Measurements from ENCODE around the gene MRPS26.
"Not testable (repeated sequence)": the region's sequence is repeated elsewhere in the genome, so short reads cannot be mapped to it uniquely, and the experiment has no call there.

The MRPS26 gene

DNA sequence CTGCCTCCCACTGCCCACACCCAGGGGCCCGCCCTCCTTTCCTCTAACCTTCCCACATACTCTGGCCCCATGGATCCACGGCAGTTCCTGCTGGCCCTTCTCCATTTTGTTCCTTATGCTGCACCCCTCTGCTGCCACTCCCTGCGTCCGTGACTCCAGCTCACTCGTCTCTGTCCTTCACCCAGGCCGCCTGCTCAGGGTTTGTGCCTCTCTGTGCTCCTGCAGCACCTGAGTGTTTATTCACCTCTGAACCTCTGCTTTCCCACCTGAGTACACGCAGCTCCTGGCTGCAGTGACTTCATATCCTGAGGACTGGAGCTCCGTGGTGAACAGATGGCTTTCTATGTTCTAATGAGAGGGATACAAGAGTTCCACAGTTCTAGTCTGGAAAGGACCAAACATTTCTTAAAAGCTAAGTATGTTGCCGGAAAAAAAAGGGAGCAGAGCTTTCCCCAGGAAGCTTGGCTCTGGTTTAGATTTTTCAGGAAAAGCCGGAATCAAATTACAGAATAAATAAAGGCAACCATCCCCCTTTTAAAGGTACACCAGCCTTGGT is 3.9 kb upstream of the MRPS26 start:
- no peak for DNase-seq (ENCODE audit: extremely low read depth in 1 of 2, low read depth in 1 of 2)

DNA sequence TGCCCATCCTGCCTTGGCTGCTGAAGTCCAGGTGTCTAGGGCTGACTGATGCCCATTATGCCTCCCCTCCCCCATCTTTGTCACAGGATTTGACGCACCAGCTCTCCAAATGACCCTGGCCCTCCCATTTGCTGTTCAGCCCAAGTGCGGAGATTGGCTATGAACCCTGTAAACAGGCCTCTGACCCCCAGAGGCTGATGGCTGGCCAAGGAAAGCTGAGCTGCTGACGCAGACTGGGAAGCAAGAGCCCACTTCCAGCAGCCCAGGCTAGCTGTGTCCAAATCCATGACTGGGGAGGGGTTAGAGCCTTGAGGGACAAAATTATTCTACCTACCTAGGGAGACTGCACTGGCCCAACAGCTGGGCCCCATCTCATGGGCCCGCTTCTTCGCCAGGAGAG is 3.2 kb upstream of the MRPS26 start:
- DNase-seq (ENCODE audit: extremely low read depth in 1 of 2, low read depth in 1 of 2) = no peak

DNA sequence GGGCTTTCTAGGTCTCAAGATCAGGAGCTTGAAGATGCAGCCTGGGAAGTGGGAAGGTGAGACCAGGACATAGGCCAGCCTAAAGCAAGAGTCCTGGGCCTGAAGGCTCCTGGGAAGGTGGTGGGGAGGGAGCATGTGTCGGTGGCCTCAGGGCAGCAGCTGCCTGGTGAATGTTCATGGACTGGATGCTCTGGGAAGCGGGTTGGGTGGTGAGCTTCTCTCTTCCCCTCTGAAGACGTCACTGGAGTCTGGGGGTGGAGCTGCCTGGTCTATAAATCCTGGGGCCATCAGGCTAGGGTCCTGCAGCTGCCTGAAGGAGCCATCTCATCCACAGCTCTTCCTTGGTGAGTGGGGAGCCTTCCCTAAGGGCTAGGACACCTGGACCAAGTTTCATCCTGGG is 2.5 kb upstream of the MRPS26 start, which contains the start of gene GNRH2:
Gene GNRH2 (plus strand): TSS at position 301 of the 400 bp plus-strand sequence. CDS start 793 bp downstream, outside the sequence.
- DNase-seq (ENCODE audit: extremely low read depth in 1 of 2, low read depth in 1 of 2) = no peak

DNA sequence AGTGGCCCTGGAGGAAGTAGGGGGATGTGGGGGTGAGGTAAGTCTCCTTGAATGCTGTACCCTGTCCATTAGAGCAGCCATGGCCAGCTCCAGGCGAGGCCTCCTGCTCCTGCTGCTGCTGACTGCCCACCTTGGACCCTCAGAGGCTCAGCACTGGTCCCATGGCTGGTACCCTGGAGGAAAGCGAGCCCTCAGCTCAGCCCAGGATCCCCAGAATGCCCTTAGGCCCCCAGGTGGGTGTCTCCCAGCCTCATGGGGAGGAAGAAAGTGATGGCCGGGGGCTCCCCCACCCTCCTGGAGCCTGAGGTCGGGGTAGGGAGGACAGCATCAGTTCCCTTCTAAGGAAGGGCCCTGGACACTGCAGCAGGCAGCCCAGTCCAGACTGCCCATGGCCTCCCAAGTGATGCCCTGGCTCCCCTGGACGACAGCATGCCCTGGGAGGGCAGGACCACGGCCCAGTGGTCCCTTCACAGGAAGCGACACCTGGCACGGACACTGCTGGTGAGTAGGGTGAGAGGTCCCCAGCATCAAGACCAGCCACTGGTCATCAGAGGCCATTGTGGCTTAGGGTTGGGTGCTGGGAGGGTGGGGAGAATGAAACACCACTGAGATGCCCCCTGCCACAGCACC is 1.4 kb upstream of the MRPS26 start:
- DNase-seq (ENCODE audit: extremely low read depth in 1 of 2, low read depth in 1 of 2) = no peak

DNA sequence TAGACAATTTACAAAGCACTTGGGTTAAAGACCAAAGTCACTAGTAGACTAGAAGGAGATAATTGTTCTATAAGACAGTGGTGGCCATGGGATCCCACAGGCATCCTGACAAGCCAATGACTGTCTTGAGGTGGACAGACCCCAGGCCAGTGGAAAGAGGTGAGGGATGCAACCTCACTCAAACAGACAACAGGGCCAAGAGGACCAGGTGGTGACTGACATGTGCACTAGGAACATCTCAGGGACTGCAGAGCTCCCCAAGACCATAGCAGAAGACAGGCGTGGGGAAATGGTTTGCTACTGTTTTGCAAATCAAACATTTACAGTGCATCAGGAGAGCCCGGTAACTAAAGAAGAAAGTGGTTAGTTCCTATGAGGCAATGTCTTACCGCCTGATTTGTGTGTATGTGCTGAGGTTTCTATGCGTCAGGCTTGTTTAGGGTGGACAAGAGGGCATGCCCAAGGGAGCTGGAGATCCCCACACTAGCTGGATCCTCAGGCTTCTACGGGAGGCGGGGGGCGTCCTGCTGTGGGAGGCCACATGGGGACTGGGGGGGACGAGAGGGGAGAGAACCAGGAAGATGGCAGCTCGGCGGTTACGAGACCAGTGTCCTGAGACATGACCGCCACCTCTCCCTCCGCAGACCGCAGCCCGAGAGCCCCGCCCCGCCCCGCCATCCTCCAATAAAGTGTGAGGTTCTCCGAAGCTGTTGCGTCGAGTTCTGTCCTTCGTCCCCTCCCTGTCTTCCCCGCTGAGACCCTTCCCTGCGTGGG is 623 bp upstream of the MRPS26 start:
- DNase-seq (ENCODE audit: extremely low read depth in 1 of 2, low read depth in 1 of 2) = peak; percentile 37 to 74

DNA sequence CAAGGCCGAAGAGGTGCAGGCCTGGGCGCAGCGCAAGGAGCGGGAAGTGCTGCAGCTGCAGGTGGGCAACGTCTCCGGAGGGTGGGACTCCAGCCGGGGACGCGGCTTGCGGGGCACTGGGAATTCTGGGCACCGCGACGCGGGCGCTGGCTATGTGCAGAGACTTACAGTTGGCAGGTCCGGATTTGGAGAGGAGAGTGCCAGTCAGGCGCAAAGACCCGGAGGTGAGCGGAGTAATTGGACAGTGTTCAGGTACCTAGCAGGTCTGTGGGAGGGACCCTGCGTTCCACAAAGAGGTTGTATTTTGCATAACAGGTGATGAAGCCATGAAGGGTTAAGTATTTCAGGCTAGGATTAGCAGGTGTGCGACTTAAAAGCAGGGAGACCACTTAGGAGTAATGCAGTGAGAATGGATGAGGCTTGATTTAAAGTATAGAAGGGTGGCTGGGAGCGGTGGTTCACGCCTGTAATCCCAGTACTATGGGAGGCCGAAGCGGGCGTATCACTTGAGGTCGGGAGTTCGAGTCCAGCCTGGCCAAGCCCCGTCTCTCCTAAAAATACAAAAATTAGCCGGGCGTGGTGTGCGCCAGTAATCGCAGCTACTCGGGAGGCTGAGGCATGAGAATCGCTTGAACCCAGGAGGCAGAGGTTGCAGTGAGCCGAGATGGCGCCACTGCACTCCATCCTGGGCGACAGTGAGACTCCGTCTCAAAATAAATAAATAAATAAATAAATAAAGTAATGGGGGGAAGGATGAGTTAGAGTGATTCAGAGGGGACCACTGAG is 1.0 kb downstream of the MRPS26 start:
- DNase-seq (ENCODE audit: extremely low read depth in 1 of 2, low read depth in 1 of 2) = no peak

DNA sequence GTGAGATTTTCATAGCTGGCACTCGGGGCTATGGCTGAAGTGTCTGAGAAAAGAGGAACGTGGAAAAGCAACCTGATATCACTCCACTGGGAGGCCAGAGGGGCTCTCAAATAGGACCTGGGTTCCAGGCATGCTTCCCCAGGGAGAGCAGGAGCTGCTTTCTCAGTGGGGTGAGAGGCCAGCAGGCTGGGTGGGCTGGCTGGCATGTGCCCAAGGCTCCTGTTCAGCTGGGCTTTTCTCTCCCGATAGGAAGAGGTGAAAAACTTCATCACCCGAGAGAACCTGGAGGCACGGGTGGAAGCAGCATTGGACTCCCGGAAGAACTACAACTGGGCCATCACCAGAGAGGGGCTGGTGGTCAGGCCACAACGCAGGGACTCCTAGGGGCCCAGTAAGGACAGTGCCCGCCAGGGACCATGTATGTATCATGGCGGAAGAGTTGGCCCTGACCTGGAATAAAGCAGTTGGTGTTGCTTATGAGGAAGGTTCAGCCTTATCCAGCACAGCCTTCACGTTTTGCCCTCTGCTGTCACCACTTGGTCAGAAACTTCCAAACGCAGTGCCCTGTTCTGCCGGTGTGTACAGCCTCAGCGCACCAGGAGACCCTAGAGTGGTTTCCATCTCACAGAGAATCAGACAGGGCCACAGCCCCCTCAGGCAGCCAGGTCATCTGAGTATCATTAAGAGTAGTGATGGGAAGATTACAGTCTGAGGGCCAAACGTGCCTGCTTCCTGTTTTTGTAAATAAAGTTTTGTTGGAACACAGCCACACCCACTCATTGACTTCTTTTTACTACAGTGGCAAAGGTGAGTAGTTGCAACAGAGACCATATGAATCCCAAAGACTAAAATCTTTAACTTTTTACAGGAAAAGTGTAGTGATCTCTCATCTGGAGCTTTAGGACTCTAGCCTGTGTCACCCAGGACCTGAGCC is 1.9 kb downstream of the MRPS26 start:
- DNase-seq (ENCODE audit: extremely low read depth in 1 of 2, low read depth in 1 of 2) = no peak

DNA sequence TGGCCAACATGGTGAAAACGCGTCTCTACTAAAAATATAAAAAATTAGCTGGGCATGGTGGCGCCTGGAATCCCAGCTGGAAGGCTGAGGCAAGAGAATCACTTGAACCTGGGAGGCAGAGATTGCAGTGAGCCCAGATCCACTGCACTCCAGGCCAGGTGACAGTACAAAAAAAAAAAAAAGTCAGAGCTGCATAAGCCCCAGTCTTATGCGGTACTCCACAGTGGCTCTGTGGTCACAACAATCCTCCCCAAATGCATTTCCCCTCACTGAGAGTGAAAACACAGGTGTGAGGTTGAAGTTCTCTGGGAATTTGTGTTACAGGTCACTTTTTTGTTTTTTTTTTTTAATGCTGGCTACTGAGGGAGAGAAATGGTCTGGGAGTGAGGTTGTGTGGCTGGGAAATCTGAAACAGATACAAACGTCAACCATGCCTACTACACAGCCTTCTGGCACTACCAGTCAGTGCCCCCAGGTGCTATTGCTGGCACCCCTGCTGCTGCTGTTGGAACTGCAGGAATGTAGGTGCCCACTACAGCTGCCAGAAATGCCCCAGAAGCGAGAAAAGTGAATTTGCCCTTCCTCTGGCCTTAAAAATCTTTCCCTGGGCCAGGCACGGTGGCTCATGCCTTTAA is 5.7 kb downstream of the MRPS26 start:
- no peak for DNase-seq (ENCODE audit: extremely low read depth in 1 of 2, low read depth in 1 of 2)

DNA sequence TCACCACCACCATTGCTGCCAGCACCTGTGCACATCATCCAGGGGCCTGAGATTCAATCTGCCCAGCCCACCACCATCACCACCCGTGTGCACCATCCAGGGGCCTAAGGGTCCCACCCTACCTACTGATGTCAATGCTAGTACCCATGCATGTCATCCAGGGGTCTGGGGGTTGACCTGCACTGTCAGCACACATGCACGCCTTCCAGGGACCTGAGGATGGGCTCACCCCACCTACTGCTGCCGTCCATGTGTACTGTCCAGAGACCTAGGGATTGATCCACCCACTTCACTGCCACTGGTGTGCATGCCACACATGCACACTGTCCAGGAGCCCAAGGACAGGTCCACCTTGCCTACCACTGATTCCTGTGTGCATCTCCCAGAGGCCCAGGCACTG is 13.6 kb downstream of the MRPS26 start:
- no peak for DNase-seq (ENCODE audit: extremely low read depth in 1 of 2, low read depth in 1 of 2)

DNA sequence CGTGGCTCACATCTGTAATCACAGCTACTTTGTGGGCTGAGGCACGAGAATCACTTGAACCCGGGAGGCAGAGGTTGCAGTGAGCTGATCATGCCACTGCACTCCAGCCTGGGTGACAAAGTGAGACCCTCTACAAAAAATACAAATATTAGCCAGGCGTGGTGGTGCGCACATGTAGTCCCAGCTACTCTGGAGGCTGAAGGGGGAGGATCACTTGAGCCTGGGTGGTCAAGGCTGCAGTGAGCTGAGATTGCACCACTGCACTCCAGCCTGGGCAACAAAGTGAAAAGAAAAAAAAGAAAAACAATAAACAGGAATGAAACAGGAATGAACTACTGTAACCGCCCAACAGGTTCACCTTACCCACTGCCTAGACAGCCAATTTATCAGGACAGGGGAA is 18.3 kb downstream of the MRPS26 start:
- DNase-seq (ENCODE audit: extremely low read depth in 1 of 2, low read depth in 1 of 2) = not testable (repeated sequence)

DNA sequence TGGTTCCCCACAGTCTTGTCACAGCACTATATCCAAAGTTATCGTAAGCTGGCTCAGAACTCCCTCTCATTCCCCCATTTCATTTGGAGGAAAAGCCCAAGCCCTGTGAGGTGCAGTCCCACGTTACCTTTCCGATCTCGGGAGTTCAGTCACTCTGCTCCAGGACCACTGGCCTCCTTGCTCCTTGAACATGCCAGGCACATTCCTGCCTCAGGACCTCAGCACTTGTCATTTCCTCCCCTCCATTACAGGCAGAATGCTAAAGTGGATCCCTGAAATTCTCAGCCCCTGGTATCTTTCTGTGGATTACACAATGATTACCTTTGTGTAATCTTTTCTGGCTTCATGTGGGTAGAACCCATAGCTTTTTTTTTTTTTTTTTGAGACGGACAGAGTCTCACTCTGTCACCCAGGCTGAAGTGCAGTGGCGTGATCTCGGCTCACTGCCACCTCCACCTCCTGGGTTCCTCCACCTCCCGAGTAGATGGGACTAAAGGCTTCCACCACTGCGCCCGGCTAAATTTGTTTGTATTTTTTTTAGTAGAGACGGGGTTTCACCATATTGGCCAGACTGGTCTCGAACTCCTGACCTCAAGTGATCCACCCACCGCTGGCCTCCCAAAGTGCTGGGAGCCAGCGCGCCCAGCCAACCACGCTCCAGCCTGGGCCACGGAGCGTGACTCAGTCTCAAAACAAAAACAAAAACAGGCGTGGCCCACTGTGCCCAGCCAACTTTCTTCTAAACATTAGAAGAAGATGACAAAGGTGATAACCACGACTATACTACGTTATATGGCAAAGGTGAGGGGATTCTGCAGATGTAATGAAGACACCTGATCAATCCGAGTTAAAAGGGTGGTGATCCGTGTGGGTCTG is 21.5 kb downstream of the MRPS26 start:
- DNase-seq (ENCODE audit: extremely low read depth in 1 of 2, low read depth in 1 of 2) = no peak

DNA sequence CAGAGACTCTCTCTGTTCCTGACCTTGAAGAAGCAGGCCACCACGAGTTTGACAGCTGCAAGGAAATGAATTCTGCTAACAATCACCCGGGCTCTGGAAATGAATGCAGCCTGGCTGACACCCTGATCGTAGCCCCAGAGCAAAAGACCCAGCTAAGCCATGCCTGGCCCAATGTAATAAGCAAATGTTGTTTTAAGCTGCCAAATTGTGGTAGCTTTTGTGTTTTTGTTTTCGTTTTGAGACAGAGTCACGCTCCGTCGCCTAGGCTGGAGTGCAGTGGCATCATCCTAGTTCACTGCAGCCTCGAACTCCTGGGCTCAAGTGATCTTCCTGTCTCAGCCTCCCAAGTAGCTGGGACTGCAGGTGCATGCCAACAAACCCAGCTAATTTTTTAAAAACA is 22.2 kb downstream of the MRPS26 start:
- DNase-seq (ENCODE audit: extremely low read depth in 1 of 2, low read depth in 1 of 2) = no peak

DNA sequence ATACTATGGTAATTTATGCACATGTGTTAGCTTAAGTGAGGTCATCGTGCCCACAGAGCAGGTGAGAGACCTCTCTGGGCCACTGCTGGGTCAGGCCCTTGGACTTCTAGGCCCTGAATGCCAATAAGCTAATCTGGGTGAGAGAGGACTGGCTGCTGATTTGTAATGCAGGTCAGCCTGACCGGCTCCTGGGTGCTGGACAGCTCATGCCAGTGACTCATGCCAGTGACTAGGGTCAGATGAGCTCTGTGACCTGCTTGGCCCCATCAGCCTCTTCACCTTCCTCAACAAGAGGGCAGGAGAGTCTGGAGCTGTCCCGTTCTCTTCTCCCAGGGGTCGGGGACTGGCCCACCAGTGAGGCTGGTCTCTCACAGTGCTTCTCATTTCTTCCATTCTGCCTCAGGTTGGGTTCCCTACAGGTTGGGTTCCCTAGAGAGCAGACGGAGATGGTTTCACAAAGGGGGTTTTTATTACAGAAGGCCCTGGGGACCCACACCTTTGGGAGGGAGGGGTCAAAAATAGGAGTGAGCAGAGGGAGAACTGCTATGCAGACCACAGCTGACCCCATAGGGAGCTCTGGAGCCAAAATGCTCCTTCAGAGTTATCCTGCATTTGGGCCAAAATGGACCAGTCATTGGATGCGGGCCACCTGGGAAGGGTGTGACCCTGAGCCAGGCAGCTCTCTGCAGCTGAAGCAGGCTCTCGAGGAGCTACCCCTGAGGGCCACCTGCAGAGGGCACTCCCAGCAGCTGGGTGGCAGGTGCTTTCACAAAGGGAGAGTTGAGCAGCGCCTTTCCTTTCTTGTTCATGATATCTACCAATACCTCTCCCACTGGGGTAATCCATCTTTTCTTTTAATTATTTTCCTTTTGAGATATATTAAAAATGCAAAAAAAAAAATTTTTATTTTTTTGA is 23.4 kb downstream of the MRPS26 start:
- DNase-seq (ENCODE audit: extremely low read depth in 1 of 2, low read depth in 1 of 2) = no peak

DNA sequence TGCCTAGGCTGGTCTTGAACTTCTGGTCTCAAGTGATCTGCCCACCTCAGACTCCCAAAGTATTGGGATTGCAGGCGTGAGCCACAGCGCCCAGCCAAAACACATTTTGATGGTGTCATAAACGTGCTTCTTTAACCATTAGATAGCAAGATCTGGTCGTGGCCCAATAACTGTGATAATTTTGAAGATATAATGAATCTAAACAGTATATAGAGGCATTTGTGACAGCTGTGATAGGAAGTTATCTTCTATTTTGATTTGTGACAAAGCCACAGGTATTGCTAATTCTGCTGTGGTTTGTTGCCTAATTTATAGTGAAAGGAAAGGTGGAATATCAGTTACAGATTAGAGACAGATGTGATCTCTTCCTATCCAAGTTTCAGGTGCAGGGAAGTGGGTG is 24.9 kb downstream of the MRPS26 start:
- DNase-seq (ENCODE audit: extremely low read depth in 1 of 2, low read depth in 1 of 2) = no peak

DNA sequence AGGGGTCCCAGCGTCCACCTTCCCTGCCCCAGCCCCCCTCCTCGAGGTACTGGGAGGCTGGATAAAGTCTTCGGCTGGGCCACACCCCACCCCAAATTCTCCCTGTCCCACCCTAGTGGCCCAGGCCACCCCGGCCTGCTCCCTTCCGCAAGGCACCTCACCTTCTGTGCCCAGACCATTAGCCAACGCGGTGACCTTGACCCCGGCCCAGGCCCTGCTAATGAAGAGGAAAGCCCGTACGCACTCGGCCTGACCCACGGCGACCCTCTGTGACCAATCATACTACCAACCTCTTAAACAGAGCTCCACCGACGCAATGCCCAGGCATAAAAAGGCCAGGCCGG is 25.4 kb downstream of the MRPS26 start:
- DNase-seq (ENCODE audit: extremely low read depth in 1 of 2, low read depth in 1 of 2) = no peak

DNA sequence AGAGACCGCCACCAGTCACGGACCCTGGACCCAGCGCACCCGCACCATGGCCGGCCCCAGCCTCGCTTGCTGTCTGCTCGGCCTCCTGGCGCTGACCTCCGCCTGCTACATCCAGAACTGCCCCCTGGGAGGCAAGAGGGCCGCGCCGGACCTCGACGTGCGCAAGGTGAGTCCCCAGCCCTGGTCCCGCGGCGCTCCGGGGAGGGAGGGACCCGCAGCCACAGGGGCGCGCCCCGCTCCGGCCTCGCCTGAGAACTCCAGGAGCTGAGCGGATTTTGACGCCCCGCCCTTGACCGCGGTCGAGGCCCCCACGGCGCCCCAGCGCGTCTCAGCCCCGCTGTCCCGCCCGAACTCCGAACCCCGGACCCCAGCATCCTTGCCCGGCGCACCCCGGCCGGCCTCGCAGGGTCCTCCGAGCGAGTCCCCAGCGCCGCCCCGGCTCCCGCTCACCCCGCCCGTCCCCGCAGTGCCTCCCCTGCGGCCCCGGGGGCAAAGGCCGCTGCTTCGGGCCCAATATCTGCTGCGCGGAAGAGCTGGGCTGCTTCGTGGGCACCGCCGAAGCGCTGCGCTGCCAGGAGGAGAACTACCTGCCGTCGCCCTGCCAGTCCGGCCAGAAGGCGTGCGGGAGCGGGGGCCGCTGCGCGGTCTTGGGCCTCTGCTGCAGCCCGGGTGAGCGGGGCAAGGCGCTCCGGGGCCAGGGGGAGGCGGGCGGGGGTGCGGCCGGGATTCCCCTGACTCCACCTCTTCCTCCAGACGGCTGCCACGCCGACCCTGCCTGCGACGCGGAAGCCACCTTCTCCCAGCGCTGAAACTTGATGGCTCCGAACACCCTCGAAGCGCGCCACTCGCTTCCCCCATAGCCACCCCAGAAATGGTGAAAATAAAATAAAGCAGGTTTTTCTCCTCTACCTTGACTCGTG is 26.0 kb downstream of the MRPS26 start, which contains the start of gene OXT:
Gene OXT (plus strand): TSS at position 11 of the 920 bp plus-strand sequence. CDS start 36 bp downstream, at position 47.
- DNase-seq (ENCODE audit: extremely low read depth in 1 of 2, low read depth in 1 of 2) = peak in 1 of 2 donors; percentile 38

Measured in stimulated activated CD8-positive, alpha-beta memory T cell treated with anti-CD3 and anti-CD28 coated beads, Interleukin-7, amount 100 ng/mL, for 48 hours (primary cell).